ENCODE data around the gene CCDC138. TPM values are rescaled to one million over a fixed set of nuclear protein-coding genes. Genes with fewer than 3 reads are reported as not detected.

CCDC138 gene
- total and polyA plus RNA-seq, 8 donors, result 3.8 to 22.6 (median 18.8) TPM

GRCh38 chr2:108924580-108925251 lies 138.1 kb downstream of the CCDC138 start:
- no peaks in the 10 kb centered on the region for H3K27me3 ChIP-seq
- no peaks in the 10 kb centered on the region for H3K4me1 ChIP-seq
- DNase-seq, result no peak
- TF ChIP-seq CTCF (IDR thresholded peaks at IDR 0.05), result no peak
- H3K9me3 ChIP-seq, result no peaks in the 10 kb centered on the region
- intact Hi-C loops (cut with DNase I), result no loop called here
- no peak for ATAC-seq
- no peaks in the 10 kb centered on the region for H3K36me3 ChIP-seq
- H3K4me3 ChIP-seq, result no peak overlapping the region
- no peak overlapping the region for H3K27ac ChIP-seq

GRCh38 chr2:108925286-108925685 lies 138.7 kb downstream of the CCDC138 start:
- Histone ChIP-seq H3K36me3 (no peaks in the 10 kb centered on the region), H3K4me3 (no peak overlapping the region), H3K27ac (no peak overlapping the region), H3K4me1 (no peaks in the 10 kb centered on the region), H3K9me3 (no peaks in the 10 kb centered on the region), H3K27me3 (no peaks in the 10 kb centered on the region)
- no peak for TF ChIP-seq CTCF (IDR thresholded peaks at IDR 0.05)
- no peak for DNase-seq
- intact Hi-C loops (cut with DNase I), result no loop called here
- ATAC-seq, result no peak

- no peaks in the 10 kb centered on the region for H3K4me1 ChIP-seq
- intact Hi-C loops (cut with DNase I), result no loop called here
- no peak overlapping the region for H3K27ac ChIP-seq
- H3K4me3 ChIP-seq, result no peak overlapping the region
- no peaks in the 10 kb centered on the region for H3K36me3 ChIP-seq
- DNase-seq (no peak), ATAC-seq (no peak)
- no peak for TF ChIP-seq CTCF (IDR thresholded peaks at IDR 0.05)
- H3K9me3 ChIP-seq, result no peaks in the 10 kb centered on the region
- no peaks in the 10 kb centered on the region for H3K27me3 ChIP-seq
These were observed 139.2 kb downstream of the CCDC138 start for GRCh38 chr2:108925735-108926134.

Other genes with a start within 250 kb of the CCDC138 start
- gene RANBP2, start 67.3 kb upstream of the CCDC138 start, total RNA-seq, result 10 to 100 TPM; 67.9 to 68.2 TPM
- 10 to 100 TPM; 49.1 to 66.9 (median 61.6) TPM for gene RANBP2, start 67.3 kb upstream of the CCDC138 start, polyA plus RNA-seq (ENCODE audit: insufficient read length in 6 of 6)
- gene EDAR, start 202.4 kb downstream of the CCDC138 start, total RNA-seq, result under 1 TPM in 1 of 2 donors, not detected in 1; 0.47 TPM
- 1 to 10 TPM; 5.1 to 8.1 (median 6.6) TPM for gene EDAR, start 202.4 kb downstream of the CCDC138 start, polyA plus RNA-seq (ENCODE audit: insufficient read length in 6 of 6)